Endothelial cell of umbilical vein (primary cell): Measurements from ENCODE around the gene HIPK4. TPM values are rescaled to one million over a fixed set of nuclear protein-coding genes. Genes with fewer than 3 reads are reported as not detected.
A peak's percentile ranks its signal among the peaks of the same experiment; 100 is the strongest.
"Not testable (repeated sequence)": the region's sequence is repeated elsewhere in the genome, so short reads cannot be mapped to it uniquely, and the experiment has no call there.

Source experiments
- BruUV-seq: library from RNA; stranded (reverse); fragments of 400-500 nt; replicated peaks from 2 replicates; lab custom pipeline; 2021; lab: Mats Ljungman, UMichigan
- CTCF ChIA-PET: fragments of 300-600, 350-600 bp; sonication (Branson Sonifier 250); formaldehyde crosslinking; loops from one replicate; lab custom pipeline; 2021; ENCODE audit warnings: antibody characterized with exemption, inconsistent platforms; lab: Charles Lee
- POLR2A ChIA-PET: fragments of 300-600, 350-600 bp; sonication (Branson Sonifier 250); formaldehyde crosslinking; loops from one replicate; lab custom pipeline; 2021; ENCODE audit warnings: antibody characterized with exemption, inconsistent platforms; lab: Charles Lee
- DNase-seq: peaks from one replicate; pipeline ENCODE4 v3.0.0-alpha.2; 2011; ENCODE audit warnings: low read depth, low spot score
- FAIRE-seq: peaks from 2 replicates; lab custom pipeline; 2011; peaks lifted over from hg19 to GRCh38; lab: Jason Lieb, UNC
- H2AFZ ChIP-seq: 2 replicates; pipeline ENCODE4 v1.6.0; 2012; ENCODE audit warnings: low read depth, low read length, control low read depth, inconsistent platforms
- H3K27ac ChIP-seq: 2 replicates; pipeline ENCODE4 v1.5.1; 2011; ENCODE audit warnings: low read depth, mild to moderate bottlenecking, control low read depth, low read length, moderate library complexity; ENCODE audit not compliant: insufficient read depth
- H3K27me3 ChIP-seq, 2 experiments: 2 replicates each; pipeline versions ENCODE4 v1.6.0 to v1.6.1; 2011; ENCODE audit warnings: low read length in 2 of 2, mixed read lengths in 1 of 2; ENCODE audit not compliant: control insufficient read depth in 2 of 2, insufficient read depth in 2 of 2
- H3K36me3 ChIP-seq, 2 experiments: 2 replicates in 1 of 2; 3 replicates in 1 of 2; pipeline ENCODE4 v1.5.1; 2011; ENCODE audit warnings: low read length in 2 of 2, mild to moderate bottlenecking in 1 of 2, moderate library complexity in 1 of 2; ENCODE audit not compliant: control insufficient read depth in 2 of 2, insufficient read depth in 2 of 2; ENCODE audit errors: extremely low read depth in 1 of 2
- H3K4me1 ChIP-seq: 3 replicates; pipeline ENCODE4 v1.5.1; 2011; ENCODE audit warnings: mild to moderate bottlenecking, low read length; ENCODE audit not compliant: control insufficient read depth, insufficient read depth; ENCODE audit errors: extremely low read depth
- H3K4me2 ChIP-seq: 2 replicates; pipeline ENCODE4 v1.6.1; 2011; ENCODE audit warnings: low read length, control low read depth, mixed read lengths; ENCODE audit not compliant: insufficient read depth
- H3K4me3 ChIP-seq, 3 experiments: fragments of 200-600 bp in 1 of 3; sonication (generic), shearing (Covaris generic) in 1 of 3; replicated peaks in 1 of 3; 2 replicates each; pipeline ENCODE4 v1.5.1; 2011 to 2016; ENCODE audit warnings: control low read depth in 3 of 3, low read length in 3 of 3, mild to moderate bottlenecking in 2 of 3, inconsistent platforms in 1 of 3, low read depth in 1 of 3, moderate library complexity in 1 of 3; ENCODE audit not compliant: insufficient read depth in 1 of 3
- H3K79me2 ChIP-seq: 2 replicates; pipeline ENCODE4 v1.6.0; 2012; ENCODE audit warnings: low read length, inconsistent platforms; ENCODE audit not compliant: control insufficient read depth, insufficient read depth
- H3K9ac ChIP-seq: replicated peaks from 2 replicates; pipeline ENCODE3; 2011; ENCODE audit warnings: low read length, control low read depth; ENCODE audit not compliant: insufficient read depth; ENCODE audit errors: extremely low read depth
- H3K9me1 ChIP-seq: replicated peaks from 3 replicates; pipeline ENCODE4 v1.6.0; 2011; ENCODE audit warnings: mild to moderate bottlenecking, low read length; ENCODE audit not compliant: control insufficient read depth, insufficient read depth; ENCODE audit errors: extremely low read depth
- H3K9me3 ChIP-seq: replicated peaks from 2 replicates; pipeline ENCODE4 v1.5.1; 2012; ENCODE audit warnings: low read length, inconsistent platforms; ENCODE audit not compliant: control insufficient read depth, insufficient read depth
- H4K20me1 ChIP-seq: replicated peaks from 2 replicates; pipeline ENCODE3; 2011; ENCODE audit warnings: mild to moderate bottlenecking, low read length; ENCODE audit not compliant: control insufficient read depth, insufficient read depth; ENCODE audit errors: extremely low read depth
- GATA2 ChIP-seq: IDR thresholded peaks from 2 replicates; pipeline ENCODE4 v1.7.0; 2011; ENCODE audit warnings: low read depth, mild to moderate bottlenecking, moderate library complexity, mixed read lengths, low read length; ENCODE audit not compliant: insufficient read length, insufficient read depth
- POLR2A ChIP-seq: IDR thresholded peaks from 2 replicates; pipeline ENCODE4 v1.6.1; 2012; ENCODE audit warnings: low read depth, mild to moderate bottlenecking, control low read depth, low read length
- POLR2AphosphoS5 ChIP-seq: IDR thresholded peaks from 2 replicates; pipeline ENCODE4 v1.6.1; 2012; ENCODE audit warnings: low read depth, mild to moderate bottlenecking, control low read depth, low read length, moderate library complexity; ENCODE audit not compliant: insufficient read depth
- dilution Hi-C: fragments of 300-500 bp; cut with MboI; formaldehyde crosslinking; loops from one replicate; pipeline ENCODE4 v1.15.0; 2019; ENCODE audit warnings: low sequenced_read_pairs; ENCODE audit not compliant: extremely low pct_ligation_motif_present
- intact Hi-C: fragments of 100-400 bp; cut with micrococcal nuclease; formaldehyde crosslinking; loops from one replicate; pipeline ENCODE4 v1.10.0; 2022
- polyA plus RNA-seq, 4 experiments: library from polyadenylated mRNA; depleted of rRNA in 3 of 4; stranded (reverse) in 3 of 4; unstranded in 1 of 4; fragments of >200 nt; gene quantifications; 2 replicates each; pipeline versions ENCODE4 v1.2.1 to v1.2.3, GENCODE V29; 2011 to 2012; ENCODE audit warnings: missing spikeins in 1 of 4
- total RNA-seq: library from RNA; stranded (reverse); gene quantifications from 2 replicates; pipeline ENCODE4 v1.2.3, GENCODE V29; 2021
- TF ChIP-seq, protein P1 (sequence below), 2 donors: IDR thresholded peaks; 1 replicate in 1 of 2; 2 replicates in 1 of 2; pipeline ENCODE4 v1.5.1; 2011; ENCODE audit warnings: low read length in 2 of 2, mild to moderate bottlenecking in 2 of 2, moderate library complexity in 2 of 2, control low read depth in 1 of 2, inconsistent platforms in 1 of 2, low read depth in 1 of 2; ENCODE audit not compliant: insufficient read depth in 1 of 2; ENCODE audit errors: extremely low read depth in 1 of 2

Gene HIPK4
- total and polyA plus RNA-seq, 2 donors (not counting 3 experiments of a cell fraction or from before 2014, with no cell fraction given): 0.12 TPM; not detected in 1

DNA sequence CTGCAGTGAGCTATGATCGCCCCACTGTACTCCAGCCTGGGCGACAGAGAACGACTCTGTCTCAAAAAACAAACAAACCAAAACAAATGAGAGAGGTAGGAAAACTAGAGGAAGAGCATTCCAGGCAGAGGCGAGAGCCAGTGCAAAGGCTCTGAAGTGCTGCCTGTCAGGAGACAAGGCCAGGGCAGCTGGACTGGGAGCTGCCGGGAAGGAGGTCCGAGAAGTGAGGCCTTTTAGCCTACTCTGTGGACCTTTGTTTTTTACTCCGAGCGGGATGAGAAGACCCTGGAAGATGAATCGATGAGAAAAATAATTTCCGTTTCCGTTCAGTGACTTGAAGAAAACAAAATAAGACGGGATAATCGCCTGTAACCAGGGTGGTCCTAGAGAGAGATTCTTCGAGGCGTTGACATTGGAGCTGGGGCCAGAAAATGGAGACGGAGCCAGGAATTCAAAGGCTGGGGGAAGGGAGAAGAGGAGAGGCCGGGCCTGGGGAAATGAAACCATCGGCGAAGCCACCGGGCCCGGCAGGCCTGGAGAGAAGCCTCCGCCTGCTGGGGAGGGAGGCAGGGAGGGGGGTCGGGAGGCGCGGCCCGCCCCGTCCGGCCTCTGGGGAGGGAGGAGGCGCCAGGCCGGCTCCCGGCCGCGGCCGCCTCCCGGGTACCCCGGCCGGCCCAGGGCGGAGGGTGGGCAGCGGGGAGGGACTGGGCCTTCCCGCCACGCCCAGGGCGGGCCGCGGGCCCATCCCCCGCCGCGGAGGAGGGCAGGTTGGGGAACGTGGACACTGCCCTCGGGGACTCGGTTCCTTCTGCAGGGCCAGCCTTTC is 43.6 kb upstream of the HIPK4 start:
- Histone ChIP-seq H3K4me1 (peaks cover 13% of the 10 kb centered on the region), H3K27ac (peak overlapping the region; percentile 97), H3K4me3 (peak overlapping the region; percentile 28 to 76 (median 33)), H3K36me3 (no peaks in the 10 kb centered on the region), H3K27me3 (no peaks in the 10 kb centered on the region), H4K20me1 (no peaks in the 10 kb centered on the region), H2AFZ (peak overlapping the region; percentile 94), H3K9me3 (no peaks in the 10 kb centered on the region), H3K9ac (peak overlapping the region; percentile 99), H3K79me2 (no peaks in the 10 kb centered on the region), H3K4me2 (peak overlapping the region; percentile 91), H3K9me1 (no peaks in the 10 kb centered on the region)
- TF ChIP-seq POLR2AphosphoS5 (peak; percentile 82), GATA2 (no peak), POLR2A (peak; percentile 90)
- TF ChIP-seq, protein P1, sequence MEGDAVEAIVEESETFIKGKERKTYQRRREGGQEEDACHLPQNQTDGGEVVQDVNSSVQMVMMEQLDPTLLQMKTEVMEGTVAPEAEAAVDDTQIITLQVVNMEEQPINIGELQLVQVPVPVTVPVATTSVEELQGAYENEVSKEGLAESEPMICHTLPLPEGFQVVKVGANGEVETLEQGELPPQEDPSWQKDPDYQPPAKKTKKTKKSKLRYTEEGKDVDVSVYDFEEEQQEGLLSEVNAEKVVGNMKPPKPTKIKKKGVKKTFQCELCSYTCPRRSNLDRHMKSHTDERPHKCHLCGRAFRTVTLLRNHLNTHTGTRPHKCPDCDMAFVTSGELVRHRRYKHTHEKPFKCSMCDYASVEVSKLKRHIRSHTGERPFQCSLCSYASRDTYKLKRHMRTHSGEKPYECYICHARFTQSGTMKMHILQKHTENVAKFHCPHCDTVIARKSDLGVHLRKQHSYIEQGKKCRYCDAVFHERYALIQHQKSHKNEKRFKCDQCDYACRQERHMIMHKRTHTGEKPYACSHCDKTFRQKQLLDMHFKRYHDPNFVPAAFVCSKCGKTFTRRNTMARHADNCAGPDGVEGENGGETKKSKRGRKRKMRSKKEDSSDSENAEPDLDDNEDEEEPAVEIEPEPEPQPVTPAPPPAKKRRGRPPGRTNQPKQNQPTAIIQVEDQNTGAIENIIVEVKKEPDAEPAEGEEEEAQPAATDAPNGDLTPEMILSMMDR (IDR thresholded peaks at IDR 0.05; ENCODE audit: extremely low read depth in 1 of 2, insufficient read depth in 1 of 2, low read depth in 1 of 2, low read length in 2 of 2): no peak
- intact Hi-C loops (loop anchor here (1.0 kb wide), 2 partner anchors 8 to 10 kb away; partner anchors contain the start of gene SERTAD1), dilution Hi-C loops (no loop called here)
- CTCF ChIA-PET: interaction anchor here (1.3 to 2.6 kb wide), 4 partner anchors 9 to 128 kb away, joined by 4 to 10 read pairs (median 9); no protein-coding TSS in a partner anchor
- POLR2A ChIA-PET: interaction anchor here (0.5 to 2.3 kb wide), 4 partner anchors 9 to 137 kb away, joined by 4 to 10 read pairs (median 7); no protein-coding TSS in a partner anchor
- peak; percentile 92 for FAIRE-seq
- DNase-seq: peak; percentile 89
- TSS peak; percentile 96 for BruUV-seq

DNA sequence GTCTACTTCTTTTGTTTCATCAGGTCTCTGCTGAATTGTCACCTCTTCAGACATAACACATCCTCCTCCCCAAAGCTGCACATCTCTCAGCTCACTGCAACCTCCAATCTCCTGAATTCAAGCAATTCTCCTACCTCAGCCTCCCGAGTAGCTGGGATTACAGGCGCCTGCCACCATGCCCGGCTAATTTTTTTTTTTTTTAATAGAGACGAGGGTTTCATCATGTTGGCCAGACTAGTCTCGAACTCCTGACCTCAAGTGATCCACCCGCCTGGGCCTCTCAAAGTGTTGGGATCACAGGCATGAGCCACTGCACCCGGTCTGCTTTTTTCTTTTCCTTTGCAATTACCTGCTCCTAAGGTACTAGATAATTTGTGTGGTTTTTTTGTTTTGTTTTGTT is 42.8 kb upstream of the HIPK4 start:
- intact Hi-C loops: loop anchor here (1.0 kb wide), 2 partner anchors 7 to 11 kb away; partner anchors contain the start of gene SERTAD1
- H4K20me1 ChIP-seq, H3K79me2 ChIP-seq, FAIRE-seq, H3K36me3 ChIP-seq, H3K27me3 ChIP-seq, H3K9me1 ChIP-seq, H2AFZ ChIP-seq, H3K9me3 ChIP-seq, DNase-seq, BruUV-seq, dilution Hi-C loops: not testable (repeated sequence)
- Histone ChIP-seq H3K27ac (peak overlapping the region; percentile 97), H3K4me2 (peak overlapping the region; percentile 91), H3K9ac (peak overlapping the region; percentile 99), H3K4me1 (peaks cover 13% of the 10 kb centered on the region), H3K4me3 (peak overlapping the region in 1 of 3 experiments; percentile 76)
- CTCF ChIA-PET: interaction anchor here (1.3 to 2.6 kb wide), 4 partner anchors 10 to 127 kb away, joined by 4 to 10 read pairs (median 9); no protein-coding TSS in a partner anchor
- POLR2A ChIA-PET: interaction anchor here (0.5 to 2.3 kb wide), 4 partner anchors 8 to 138 kb away, joined by 4 to 10 read pairs (median 7); no protein-coding TSS in a partner anchor
